ELF-1 (cell line): ENCODE measurements around the gene GAS6.
A peak's percentile ranks its signal among the peaks of the same experiment; 100 is the strongest.

Experiments used
- DNase-seq: peaks from one replicate; pipeline ENCODE4 v3.0.0-alpha.2; 2016; ENCODE audit warnings: low read depth, low spot score

GAS6 gene

DNA sequence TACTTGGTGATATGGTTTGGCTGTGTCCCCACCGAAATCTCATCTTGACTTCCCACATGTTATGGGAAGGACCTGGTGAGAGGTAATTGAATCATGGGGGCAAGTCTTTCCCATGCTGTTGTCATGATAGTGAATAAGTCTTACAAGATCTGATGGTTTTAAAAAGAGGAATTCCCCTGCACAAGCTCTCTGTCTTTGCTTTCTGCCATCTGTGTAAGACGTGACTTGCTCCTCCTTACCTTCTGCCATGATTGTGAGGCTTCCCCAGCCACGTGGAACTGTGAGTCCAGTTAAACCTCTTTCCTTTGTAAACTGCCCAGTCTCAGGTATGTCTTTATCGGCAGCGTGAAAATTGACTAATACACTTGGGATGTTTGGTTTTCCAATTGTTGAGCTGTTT is 4.0 kb upstream of the GAS6 start:
- peak; percentile 1 for DNase-seq

DNA sequence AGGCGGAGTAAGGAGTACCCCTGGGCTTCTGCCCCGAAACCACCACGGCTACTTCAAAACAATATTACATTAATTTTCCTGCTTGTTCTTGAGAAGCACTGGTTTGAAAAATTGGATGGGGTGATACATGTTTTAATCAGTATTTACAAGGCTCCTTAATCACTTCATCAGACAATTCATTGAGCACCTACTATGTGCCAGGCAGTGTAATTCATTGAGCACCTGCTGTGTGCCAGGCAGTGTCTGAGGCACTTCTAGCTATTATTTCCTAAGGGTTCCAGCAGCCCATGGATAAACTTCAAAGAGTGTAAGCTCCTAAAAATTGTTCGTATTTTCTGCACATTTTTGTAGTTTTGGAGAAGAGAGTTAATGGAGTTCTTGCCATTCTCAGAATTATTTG is 1.6 kb upstream of the GAS6 start:
- DNase-seq: no peak

DNA sequence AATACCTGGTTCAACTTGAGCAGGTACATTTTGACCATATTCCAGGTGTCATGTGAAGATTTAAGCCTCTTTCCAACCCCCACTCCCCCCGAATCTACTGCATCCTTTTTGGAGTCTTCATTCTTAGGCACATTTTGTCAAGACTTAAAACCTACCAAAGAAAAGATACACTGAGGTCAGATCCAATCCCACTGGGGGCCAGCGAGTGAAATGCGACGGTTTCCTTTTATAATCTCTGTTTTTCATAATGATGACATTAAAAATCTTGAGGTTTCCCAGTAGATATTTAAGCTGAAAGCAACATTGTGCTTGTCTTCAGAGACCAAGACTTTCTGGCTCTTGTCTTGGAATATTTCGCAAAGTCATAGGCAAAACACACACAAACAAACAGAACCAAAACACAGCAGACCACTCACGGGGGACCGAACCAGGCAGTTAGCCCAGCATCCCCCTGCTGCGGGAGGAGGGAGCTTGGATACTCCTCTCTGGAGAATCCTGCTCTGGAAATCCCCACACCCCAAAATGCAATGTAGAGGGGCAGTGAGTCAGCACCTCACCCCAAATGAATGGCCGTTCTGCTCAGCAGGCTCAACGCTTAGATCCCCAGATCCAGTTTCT is 506 bp upstream of the GAS6 start:
- peak; percentile 5 for DNase-seq

DNA sequence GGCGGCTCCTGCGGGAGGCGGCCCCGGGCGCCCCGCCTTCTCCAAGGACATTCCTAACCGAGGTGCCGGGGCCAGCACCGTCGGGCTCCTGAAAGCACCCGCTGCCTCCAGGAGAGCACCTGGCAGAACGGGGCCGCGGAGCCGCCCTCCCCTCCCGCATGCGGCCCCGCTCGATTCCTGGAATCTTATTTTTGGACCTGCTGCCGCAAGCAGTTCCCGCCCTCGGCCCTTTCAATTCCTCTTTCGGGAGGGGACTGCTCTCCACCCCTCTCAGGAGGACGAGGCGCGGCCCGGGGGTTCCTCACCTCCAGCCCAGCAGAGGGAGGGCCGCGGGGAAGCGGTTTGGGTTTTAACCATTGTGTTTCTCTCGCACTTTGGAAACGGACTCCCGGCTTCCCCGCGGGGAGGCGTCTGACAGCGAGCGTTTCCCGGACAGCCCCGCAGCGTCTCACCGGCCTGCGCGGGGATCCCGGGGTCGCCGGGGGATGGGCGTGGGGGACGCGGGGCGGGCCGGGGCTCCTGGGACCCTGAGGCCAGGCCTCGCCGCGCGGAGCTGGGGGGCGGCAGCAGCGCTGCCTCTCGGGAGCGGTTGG is 849 bp downstream of the GAS6 start:
- DNase-seq: peak; percentile 69

DNA sequence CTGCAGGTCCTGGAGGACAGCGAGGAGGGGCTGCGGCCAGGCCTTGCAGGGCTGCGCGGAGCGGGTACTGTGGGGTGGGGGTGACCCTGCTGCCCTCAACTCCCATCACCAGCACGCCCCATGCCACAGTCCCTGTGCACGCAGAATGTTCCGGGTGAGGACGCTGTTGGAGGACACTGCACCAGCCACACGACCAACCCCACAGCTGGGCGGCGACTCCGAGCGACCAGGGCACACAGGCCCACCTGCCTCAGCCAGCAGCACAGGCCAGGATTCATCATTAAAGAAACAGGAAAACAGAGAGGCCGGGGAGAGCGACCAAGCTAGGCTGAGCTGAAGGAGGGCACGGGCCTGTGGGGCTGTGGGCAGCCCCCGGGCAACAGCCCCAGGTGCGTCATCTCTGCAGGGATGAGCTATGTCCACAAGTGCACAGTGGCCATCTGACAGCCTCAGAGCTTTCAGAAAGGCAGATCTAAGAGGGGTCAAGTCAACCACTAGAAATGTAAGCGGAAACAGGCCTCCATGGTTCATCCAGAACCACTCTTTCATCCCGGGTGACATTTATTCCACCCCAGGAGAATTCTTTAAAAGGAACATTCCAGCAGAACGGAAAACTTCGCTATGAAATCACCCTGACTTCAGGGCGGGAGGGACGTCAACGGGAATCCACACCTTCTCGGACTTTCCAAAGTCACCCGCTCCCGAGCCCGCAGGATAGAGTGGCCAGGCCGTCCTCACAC is 1.5 kb downstream of the GAS6 start:
- DNase-seq: peak; percentile 37

DNA sequence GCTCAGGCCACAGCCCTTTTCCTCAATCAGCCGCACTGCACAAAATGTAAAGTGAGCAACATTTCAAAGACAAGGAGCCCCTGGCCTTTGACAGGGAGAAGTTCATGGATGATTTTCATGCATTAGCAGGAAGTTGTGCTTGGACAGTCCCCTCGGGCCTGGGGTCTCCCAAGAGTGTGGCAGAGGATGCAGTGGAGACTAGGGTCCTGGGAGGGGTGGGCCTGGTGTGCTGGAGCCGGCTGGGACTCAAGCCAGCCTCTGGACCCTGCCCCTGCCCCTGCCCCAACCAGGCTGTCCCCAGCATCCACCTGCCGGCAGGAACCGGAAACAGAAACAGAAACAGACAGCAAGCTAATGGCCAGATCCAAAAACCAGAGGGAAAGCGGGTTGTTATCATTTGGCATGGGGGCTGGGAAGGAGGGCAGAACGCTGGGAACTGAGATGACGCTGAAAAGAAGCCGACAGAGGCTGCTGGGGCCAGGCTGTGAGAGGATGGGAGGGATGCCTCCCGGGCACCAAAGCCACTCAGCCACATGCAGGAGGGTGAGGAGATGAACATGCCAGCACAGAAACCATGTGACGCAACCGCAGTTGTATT is 2.3 kb downstream of the GAS6 start:
- peak; percentile 81 for DNase-seq

DNA sequence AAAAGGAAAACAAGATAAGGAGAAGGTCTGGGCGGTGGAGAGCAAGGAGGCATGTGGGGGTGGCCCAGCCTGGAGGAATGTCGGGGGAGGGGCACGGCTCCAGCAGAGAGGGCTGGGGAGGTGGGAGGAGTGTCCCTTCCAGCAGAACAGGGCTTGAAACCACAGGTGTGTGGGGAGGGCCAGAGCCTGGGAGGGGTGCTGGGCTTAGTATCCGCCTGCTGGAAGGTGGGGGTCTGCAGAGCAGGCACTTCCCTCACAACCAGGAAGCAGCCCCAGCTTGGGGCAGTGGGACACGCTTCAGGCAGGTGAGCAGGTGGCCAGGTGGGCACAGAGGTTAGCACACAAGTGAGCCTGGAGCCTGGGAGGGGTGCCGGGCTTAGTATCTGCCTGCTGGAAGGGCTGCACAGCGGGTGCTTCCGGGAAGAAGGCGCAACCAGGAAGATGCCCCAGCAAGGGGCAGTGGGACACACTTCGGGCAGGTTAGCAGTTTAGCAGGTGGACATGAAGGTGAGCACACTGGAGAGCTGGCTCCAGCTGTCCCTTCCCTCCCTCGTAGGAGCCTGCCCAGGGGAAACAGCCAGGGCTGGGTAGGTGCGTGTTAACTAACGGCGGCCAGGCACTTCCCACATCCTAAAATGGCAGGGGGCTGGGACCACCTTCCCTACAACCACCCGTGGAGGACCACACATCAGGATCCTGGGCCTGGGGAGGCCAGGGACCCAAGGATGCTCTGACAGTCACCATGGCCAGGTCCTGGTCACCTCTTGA is 3.0 kb downstream of the GAS6 start:
- peak; percentile 87 for DNase-seq

DNA sequence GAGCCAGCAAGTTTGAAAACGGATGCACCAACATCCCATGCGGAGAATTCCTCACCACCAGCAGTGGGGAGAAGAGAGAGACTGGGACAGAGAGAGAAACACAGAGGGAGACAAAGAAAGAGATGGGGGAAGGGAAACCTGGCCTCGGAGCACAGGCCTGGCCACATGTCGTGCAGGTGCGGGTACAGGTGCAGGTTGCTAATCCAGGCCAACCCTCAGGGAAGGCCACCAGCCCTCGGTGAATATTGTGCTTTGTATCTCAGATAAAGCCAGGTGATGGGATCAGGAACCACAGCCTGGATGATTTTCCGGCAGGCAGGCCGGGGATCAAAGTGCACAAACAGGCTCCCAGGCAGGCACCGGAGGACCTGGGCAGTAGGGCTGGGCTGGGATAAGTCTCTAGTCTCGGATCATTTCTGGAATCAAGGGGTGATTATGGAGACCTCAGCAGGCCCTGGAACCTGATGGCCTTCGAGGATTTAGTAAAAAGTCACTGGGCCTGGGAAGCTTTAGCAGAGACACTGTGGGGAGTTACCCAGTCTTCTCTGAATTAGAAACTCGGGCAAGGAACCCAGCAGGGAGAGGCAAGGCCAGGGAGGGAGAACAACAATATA is 3.7 kb downstream of the GAS6 start:
- peak; percentile 73 for DNase-seq

DNA sequence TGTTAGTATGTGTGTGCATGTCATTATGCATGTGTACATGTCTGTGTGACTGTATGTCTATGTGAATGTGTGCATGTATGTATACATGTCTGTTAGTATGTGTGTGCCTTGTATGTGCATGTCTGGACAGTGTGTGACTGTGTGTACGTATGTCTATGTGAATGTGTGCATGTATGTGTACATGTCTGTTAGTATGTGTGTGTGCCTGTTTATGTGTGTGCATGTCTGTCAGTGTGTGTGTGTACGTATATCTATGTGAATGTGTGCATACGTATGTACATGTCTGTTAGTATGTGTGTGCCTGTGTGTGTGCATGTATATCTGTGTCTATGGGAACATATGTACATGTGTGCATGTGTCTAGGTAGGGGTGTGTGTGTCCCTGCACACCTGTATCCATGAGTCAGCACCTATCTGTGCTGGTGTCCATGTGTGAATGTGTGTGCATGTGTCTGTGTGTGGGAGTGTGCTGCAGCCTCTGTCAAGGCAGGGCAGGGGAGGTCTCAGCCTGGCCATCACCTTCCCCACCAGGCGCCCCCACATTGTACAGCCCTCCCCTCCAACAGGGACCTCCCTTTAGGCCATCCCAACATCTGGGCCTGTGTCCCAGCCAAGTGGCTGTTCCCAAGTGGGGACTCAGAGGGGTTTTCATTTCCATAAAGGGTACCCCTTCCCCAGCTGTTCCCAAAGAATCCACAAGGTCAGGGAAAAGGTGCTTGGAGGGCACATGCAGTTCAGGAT is 4.4 kb downstream of the GAS6 start:
- DNase-seq: no peak

DNA sequence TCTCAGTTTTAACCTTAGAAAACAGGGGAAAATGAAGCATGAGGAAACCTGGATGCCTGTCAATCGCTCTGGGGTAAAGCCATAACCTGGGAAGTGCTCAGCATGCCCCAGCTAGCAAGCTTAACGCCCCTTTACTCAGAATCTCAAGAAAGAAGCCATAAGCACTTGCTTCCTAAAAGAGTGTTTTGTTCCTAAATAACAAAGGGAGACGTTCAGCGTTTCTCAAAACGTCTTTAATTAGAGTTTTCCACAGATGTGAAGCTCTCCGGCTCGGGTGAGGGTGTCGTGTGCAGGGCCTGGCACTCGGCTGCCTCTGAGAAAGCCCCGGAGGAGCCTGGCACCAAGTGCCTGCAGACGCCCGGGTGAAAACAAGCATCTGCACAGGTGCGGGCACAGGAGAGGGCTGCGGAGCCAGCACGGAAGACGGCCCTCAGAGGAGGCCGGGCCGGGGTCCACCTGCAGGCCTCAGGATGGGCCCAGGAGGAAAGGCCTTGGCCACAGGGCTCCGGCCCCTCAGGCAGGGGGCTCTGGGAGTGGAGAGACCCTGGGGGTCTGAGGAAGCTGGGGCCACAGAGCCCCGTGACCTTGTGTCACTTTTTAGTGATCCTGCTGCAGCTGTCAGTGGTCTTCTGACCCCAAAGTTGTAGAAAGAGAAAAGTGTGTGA is 6.2 kb downstream of the GAS6 start:
- peak; percentile 1 for DNase-seq

DNA sequence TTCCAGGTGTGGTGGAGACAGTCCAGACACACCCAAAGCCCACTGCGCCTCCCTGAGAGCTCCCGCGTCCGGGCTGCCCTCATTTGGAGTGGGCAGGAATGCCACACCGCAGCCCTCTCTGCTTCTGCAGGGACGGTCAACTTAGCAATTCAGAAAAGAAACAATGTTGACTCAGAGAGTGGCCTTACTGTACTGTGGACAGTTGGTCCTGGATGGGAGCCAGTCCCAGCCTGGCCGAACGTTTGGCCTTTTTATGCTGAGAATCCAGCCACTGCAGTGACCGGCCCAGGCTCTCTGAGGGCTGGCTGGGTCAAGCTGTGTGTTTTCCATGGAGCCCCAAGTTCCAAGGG is 7.2 kb downstream of the GAS6 start:
- DNase-seq: peak; percentile 0

DNA sequence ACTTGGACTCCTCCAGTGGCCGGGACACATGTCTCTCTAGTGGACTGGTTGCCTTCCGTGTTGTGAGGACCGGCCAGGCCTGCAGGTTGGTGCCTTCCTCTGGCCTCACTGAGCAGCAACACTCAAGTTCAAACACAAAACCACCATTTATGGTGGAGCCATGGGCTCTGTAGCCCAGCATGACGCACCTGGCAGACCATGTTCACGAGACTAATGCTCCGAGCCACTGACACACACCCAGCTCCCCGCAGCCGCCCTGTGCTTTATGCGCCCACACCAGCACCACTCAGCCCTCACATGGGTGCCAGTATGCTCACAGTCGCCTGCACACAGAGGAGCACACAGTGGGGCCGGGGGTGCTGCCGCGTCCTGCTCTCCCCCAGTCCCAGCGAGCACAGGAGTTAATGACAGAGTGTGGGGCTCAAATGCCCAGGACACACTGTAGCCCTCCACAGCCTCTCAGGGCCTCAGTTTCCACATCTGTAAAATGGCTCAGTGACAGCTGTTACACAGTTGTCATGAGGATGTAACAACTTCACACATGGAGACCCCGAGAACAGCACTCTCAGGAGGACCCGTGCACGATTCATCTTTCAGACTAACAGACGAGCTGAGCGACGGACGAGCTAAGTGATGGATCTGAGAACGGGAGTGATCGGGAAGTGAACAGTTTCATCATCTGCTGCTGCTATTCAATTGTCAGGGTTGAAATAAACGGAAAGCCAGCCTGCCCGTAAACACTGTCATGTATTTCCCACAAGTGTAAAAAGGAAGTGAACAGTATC is 7.8 kb downstream of the GAS6 start:
- peak; percentile 0 for DNase-seq

DNA sequence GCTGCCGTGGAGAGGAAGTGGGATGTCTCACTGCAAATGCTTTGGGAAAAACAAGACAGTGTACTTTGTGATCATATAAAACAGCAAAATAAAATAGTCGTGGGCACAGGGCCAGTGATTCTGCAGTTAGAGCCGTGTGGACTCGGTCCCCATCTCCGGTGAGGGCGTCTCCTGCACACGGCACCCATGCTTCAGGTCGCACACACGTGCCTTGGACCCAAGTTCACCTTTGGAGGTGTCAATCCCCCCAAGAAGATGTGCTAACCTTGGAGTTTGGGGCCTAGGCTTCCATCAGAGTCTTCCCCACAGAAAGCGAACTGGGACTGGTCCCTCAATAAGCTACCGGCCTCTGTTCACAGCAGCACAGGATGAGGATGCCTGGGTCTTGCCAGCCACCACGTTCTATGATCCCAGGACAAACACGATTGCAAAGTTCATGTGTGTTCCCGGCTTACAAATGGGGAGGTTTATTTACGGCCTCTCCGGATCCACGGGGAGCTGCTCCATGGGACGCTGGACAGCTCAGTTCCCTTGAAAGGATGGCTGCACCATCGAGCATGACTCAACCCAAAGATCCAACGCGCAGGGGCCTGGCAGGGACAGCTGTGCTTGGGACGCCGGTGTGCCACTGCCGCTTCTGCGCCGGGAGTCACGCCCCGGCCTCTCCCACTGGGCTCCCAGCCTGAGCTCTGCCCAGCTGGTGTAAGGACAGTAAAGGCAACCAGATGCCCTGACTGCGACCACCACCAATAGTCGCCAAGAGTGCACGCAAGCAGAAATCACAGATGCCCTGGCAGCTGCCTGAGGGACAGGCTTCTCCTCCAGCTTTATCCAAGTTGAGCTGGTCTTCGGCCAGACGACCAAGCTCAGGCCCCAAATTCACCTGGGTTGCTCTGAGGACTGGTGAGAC is 8.6 kb downstream of the GAS6 start:
- peak; percentile 8 for DNase-seq

DNA sequence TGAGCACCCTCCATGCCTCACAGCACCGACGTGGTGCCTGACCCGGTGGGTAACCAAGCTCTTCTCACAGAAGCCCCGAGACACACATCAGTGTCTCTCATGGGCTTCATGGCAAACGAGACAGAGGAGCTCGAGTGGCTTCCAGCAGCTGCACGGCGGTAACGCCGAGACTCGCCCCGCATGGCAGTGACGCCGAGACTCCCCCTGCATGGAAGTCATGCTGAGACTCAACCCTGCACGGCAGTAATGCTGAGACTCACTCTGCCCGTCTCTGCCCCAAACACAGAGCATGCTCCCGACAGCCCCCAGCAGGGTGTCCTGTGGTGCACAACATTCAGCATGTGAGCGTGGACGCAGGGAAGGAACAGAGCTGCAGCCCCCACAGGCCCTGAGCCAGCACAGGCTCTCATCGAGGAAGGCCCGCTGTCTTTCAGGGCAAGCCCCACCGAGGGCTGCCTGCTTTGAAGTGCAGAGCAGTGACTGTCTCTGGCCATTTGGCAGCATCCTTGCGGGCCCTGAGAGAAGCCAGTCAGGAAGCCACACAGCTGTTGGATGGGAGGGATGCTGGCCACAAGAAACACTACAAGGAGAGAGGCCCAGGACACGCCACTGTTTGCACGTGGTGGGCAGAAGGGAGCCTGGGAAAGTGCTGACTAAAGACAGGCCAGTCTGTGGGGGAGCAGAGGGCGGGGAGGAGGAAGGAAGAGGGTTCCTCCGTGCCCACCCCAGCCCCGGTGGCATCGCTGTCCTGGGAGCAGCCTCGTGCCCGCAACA is 9.5 kb downstream of the GAS6 start:
- peak; percentile 24 for DNase-seq

DNA sequence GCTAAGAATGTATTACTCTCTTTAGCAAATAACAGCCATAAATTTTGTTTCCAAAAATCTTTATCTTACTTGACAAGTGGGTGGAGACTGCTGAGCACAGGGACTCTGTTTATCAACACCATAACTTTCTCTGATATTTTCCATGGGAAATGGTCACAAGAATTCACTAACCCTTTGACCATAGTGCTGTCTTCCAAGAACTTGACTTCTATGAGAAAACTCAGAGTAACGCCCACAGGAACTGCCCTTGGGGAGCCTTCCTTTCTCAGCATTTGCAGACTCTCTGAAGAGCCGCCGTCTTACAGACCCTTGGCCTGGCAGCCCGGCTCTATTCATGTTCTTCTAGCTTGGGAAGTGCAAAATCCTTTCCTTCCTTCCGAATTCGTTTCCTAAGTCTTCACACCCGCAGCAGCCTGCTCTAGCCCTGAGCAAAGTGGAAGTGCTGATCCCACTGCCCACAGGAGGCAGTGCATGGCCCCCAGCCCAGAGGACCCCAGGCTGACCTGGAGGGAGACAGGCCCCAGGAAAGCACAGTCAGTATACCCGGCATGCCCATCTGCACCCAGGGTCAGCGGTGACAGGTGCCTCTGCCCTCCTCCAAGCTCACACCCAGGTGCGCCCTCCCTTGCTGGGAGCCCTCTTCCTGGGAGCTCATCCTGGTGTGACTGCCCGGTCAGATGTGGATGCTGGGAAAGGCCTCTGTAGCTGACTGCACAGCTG is 10.2 kb downstream of the GAS6 start:
- DNase-seq: peak; percentile 5

DNA sequence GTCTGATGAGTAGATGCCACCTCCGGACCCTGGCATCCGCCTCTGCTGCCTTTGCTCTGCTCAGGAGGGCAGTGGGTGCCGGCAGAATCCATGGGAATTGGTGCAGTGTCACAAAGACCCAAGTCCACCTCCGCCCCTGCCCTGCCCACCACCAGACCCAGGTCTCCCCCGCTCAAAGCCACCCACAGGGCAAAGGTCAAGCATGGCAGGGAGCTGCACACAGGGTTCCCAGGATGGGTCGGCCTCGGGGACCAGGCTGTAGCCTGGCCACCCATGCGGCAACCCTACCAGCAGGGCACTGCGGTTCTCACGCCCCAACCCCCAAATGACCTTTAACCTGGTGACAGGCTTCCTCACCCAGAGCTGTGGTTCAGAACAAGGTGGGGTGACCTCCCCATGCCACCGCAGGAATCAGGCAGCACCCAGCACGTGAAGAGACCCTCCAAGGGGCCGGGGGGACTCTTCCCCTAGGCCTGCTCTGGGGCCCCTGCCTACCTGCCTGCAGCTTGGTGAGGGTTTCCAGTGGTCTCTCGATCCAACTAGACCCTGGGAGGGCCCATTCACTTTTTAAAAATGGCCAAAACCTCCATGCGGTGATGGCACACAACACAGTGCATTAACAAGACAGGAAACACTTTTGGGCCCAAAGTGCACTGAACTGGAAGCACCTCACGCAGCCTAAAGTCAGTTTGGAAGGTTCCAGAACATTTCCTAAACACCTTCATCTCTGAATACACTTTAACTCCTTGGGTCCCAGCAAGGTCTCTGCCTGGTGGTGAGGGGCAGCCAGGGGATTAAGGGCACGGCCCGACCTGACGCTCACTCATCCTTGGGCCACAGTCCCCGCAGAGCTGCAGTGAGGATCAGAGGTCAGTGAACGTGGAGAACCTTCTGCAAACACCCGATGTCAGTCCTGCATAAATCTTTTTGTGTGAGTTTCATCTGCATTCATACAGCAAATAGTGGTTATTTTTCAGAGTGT is 11.0 kb downstream of the GAS6 start:
- DNase-seq: peak; percentile 0
